22Rv1 (cell line): ENCODE measurements around the gene LHX2.
"Not testable (repeated sequence)": the region's sequence is repeated elsewhere in the genome, so short reads cannot be mapped to it uniquely, and the experiment has no call there.

Experiments
- H3K27ac ChIP-seq: fragments of 450-650 bp; 2 replicates; pipeline ENCODE4 v1.5.1; 2017
- CTCF ChIP-seq: fragments of 450-650 bp; IDR thresholded peaks from 2 replicates; pipeline ENCODE4 v1.5.1; 2017; ENCODE audit warnings: mild to moderate bottlenecking
- ZFX ChIP-seq: fragments of 450-650 bp; IDR thresholded peaks from 2 replicates; pipeline ENCODE4 v1.6.1; 2017; ENCODE audit warnings: antibody characterized with exemption, borderline replicate concordance

LHX2 gene

DNA sequence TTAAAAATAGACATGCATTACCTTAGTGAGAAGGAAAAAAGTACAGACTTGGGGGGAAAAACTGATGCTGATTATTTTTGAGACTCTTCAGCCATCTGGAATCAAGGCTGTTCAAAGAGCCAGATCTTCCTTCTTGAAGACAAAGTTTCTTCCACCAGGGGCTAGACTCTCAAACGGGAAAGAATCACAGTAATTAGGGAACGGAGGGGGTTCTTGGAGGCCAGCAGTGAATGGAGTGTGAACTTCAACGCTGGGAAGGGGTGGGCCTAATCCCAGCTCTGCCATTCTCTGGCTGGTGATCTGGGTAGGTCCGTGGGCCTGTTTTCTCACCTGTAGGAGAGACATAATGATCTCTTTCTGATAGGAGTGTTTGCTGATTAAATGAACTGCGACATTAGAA, 21.1 kb upstream of the LHX2 start:
- TF ChIP-seq CTCF (no peak), ZFX (no peak)
- H3K27ac ChIP-seq: no peak overlapping the region

DNA sequence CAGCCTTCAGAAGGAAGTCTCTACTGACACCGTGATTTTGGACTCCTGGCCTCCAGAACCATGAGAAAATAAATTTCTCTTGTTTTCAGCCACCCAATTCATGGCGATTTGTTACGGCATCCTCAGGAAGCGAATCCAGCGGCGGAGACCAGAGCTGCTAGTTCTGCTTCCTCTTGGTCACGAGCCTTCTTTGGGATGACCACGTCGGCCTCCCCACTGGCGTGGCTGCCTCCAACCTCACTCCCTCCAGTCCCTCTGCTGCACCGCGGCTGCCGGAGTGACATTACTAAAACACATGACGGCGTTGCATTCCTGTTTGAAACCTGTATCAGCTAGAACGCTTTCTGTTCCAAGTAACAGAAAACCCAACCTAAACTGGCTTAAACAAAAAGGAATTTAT, 18.9 kb upstream of the LHX2 start:
- not testable (repeated sequence) for H3K27ac ChIP-seq

DNA sequence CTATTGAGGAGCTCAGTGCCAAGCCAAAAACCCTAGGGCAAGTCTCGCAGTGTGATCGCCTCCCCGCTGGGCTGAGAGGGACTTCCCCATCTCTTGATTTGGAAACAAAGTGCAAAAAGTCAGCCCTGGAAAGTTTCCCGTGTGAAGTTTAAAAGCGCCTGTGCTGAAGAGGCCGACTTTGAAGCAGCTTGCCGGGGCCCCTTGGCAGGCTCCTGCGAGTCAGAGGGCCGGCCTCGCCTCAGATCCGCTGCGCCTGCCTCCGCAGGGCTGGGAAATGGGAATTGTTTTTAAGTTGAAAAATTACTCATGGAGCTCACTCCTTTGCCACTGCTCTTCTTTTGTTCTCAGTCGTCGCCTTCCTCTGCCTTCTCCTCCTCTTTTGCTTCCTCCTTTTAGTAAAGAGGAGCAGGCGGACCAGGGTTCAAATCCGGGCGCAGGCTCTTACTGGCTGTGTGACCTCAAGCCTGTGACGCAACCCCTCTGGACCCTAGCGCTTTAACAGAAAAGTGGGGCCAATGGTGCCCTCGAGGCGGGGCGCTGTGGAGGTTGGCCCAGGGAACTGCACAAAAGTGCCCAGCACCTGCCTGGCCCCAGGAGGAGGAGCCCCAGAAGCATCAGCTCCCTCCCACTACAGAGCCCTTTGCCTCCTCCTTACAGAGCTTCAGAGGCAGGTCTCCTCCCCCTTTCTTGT, 14.7 kb upstream of the LHX2 start:
- no peak for TF ChIP-seq CTCF
- no peak for TF ChIP-seq ZFX
- H3K27ac ChIP-seq: no peak overlapping the region

- no peak overlapping the region for H3K27ac ChIP-seq
- TF ChIP-seq CTCF (no peak), ZFX (no peak)
These were observed 13.8 kb upstream of the LHX2 start for GRCh38 chr9:123997665-123998277.

DNA sequence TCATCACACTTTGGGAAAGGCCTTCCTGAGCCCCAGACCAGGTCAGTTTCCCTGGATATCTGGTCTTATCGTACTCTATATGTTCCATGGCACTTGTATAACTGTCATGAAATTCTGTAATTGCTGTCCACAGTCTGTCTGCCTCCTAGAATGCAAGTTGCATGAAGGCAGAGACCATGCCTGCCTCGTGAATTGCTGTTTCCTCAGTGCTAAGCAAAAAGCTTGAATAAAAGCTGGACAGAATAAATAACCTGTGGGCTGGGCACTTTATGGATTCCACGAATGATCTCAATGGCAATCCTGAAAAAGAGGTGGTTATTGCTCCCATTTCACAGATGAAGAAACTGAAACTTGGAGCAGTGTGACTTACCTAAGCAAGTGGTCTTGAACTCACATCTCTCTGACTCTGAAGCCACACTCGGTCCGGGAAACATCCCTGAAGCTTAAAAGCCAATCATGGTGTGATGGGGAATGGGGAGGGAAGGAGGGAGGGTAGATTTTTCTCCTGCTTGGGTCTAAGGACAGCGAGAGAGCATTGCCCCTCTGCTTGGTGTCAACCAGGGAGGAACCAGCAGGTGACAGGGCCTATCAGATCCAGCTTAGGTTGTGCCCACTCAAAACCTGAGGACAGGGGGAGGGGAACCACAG, 13.2 kb upstream of the LHX2 start:
- no peak overlapping the region for H3K27ac ChIP-seq
- TF ChIP-seq ZFX: no peak
- TF ChIP-seq CTCF: no peak

GRCh38 chr9:123998970-123999621, 12.5 kb upstream of the LHX2 start:
- TF ChIP-seq CTCF (no peak), ZFX (no peak)
- no peak overlapping the region for H3K27ac ChIP-seq

DNA sequence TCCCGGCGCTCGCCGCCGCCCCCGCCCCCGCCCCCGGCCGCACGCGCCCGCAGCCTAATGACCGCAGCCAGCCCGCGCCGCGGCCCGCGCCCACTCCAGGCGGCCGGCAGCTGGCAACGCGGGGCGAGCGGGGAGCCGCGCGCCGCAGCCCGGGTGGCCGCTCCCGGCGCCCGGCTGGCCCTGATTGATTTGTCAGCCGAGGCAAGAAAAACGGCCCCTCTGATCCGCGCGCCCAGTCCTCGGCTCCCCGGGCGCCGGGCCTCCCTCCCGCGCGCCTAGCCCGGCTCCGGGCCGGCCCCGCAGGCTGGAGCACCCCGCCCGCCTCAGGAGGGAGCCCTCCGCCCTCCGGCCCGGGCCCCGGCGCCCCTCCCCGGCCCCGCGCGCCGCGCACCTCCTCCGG, 11.9 kb upstream of the LHX2 start:
- H3K27ac ChIP-seq: no peak overlapping the region
- TF ChIP-seq CTCF: no peak
- TF ChIP-seq ZFX: no peak
